Measurements from ENCODE around the gene AKR1B15. TPM values are rescaled to one million over a fixed set of nuclear protein-coding genes. Genes with fewer than 3 reads are reported as not detected.

AKR1B15 gene
- total and polyA plus RNA-seq, 9 of the 15 experiments (the other 6 are each of a cell fraction or from before 2014, with no cell fraction given): not detected

DNA sequence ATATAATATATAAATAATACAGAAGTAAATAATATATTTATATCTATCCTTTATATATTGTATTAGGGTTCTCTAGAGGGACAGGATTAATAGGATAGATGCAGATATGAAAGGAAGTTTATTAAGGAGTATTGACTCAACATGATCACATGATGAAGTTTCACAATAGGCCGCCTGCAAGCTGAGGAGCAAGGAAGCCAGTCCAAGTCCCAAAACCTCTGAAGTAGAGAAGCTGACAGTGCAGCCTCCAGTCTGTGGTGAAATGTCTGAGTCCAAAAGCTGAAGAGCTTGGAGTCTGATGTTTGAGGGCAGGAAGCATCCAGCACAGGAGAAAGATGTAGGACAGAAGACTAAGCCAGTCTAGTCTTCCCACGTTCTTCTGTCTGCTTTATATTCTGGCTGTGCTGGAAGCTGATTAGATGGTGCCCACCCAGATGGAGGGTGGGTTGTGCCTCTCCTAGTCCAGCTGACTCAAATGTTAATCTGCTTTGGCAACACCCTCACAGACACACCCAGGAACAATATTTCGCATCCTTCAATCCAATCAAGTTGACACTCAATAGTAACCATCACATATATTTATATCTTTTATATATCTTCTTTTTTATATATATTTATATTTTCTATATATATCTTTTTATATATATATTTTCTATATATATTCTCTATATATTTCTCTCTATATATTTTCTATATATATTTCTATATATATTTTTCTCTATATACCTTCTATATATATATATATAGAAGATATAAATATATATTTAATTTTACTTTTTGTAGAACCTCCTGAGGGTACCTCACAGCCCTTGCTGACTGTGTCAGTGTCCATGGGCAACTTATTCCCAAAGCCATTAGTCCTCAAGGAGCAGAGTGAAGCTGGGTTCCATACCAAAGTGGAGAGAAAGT is 46.2 kb upstream of the AKR1B15 start:
- H3K9me1 ChIP-seq (ENCODE audit: control insufficient read depth, insufficient read depth, low read length): no peaks in the 10 kb centered on the region
- in situ Hi-C loops (cut with MboI) (no loop called here), intact Hi-C loops (cut with micrococcal nuclease) (no loop called here)
- H3K4me1 ChIP-seq (replicated peaks in 1 of 2; ENCODE audit: control insufficient read depth in 2 of 2, insufficient read depth in 2 of 2, low read length in 2 of 2): no peaks in the 10 kb centered on the region
- no peak overlapping the region for H3K27ac ChIP-seq (ENCODE audit: extremely low read depth, low read depth, low read length)
- no peaks in the 10 kb centered on the region for H3K79me2 ChIP-seq (ENCODE audit: control insufficient read depth, insufficient read depth, low read length)
- no peak for DNase-seq (ENCODE audit: extremely low read depth in 1 of 4, low spot score in 3 of 4)
- no TSS peak for BruUV-seq (replicated peaks)
- POLR2A ChIA-PET: no interaction called here
- no peak overlapping the region for H3K4me3 ChIP-seq
- 0% methylated on average over 3 of the region's 3 CpGs for WGBS (ENCODE audit: insufficient coverage, low coverage, missing lambda C conversion rate)
- no peak overlapping the region for H3K4me2 ChIP-seq (ENCODE audit: insufficient read depth, low read length)
- no peak overlapping the region for H3K9ac ChIP-seq (ENCODE audit: insufficient read depth in 1 of 2, low read depth in 2 of 2, low read length in 2 of 2)
- no peaks in the 10 kb centered on the region for H3K36me3 ChIP-seq (ENCODE audit: control insufficient read depth, insufficient read depth, low read length)
- H3K27me3 ChIP-seq (ENCODE audit: control insufficient read depth in 2 of 2, insufficient read depth in 2 of 2, low read length in 2 of 2): no peaks in the 10 kb centered on the region; a peak in 1 of 5 replicates
- ATAC-seq: no peak
- no peak for TF ChIP-seq ZNF583 (CRISPR knock-in tag; IDR thresholded peaks at IDR 0.05)
- TF ChIP-seq, protein P1, sequence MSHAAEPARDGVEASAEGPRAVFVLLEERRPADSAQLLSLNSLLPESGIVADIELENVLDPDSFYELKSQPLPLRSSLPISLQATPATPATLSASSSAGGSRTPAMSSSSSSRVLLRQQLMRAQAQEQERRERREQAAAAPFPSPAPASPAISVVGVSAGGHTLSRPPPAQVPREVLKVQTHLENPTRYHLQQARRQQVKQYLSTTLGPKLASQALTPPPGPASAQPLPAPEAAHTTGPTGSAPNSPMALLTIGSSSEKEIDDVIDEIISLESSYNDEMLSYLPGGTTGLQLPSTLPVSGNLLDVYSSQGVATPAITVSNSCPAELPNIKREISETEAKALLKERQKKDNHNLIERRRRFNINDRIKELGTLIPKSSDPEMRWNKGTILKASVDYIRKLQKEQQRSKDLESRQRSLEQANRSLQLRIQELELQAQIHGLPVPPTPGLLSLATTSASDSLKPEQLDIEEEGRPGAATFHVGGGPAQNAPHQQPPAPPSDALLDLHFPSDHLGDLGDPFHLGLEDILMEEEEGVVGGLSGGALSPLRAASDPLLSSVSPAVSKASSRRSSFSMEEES (CRISPR knock-in tag; IDR thresholded peaks at IDR 0.05): peak; percentile 52
- CTCF ChIA-PET (ENCODE audit: low intra/inter-chr PET ratio): interaction anchor here (0.6 kb wide), 1 partner anchor 250 kb away, joined by 3 read pairs; no protein-coding TSS in a partner anchor
- no peak for FAIRE-seq
- no peaks in the 10 kb centered on the region for H3K9me3 ChIP-seq (replicated peaks; ENCODE audit: control insufficient read depth, insufficient read depth, low read depth, low read length)
- no peaks in the 10 kb centered on the region for H4K20me1 ChIP-seq (replicated peaks; ENCODE audit: control insufficient read depth, insufficient read depth, low read length)
- H2AFZ ChIP-seq (ENCODE audit: low read depth, low read length): no peak overlapping the region

Measured in K562 (cell line).